Activated CD8-positive, alpha-beta T cell treated with anti-CD3 and anti-CD28 coated beads, Interleukin-2, amount 10 ng/mL, durations not matched to agents 7 days and 5 days (primary cell): Measurements from ENCODE around the gene RNF112. TPM values are rescaled to one million over a fixed set of nuclear protein-coding genes. Genes with fewer than 3 reads are reported as not detected.
"Not testable (repeated sequence)": the region's sequence is repeated elsewhere in the genome, so short reads cannot be mapped to it uniquely, and the experiment has no call there.

Experiments
- ATAC-seq: fragments of 150-1000 bp; cut with Tn5 transposase; one replicate; pipeline ENCODE4 v1.10.0; 2021; ENCODE audit warnings: moderate library complexity
- CTCF ChIA-PET: fragments of 350-600 bp; sonication (Branson Sonifier 250); formaldehyde crosslinking; loops from one replicate; lab custom pipeline; 2021; ENCODE audit warnings: antibody characterized with exemption; lab: Charles Lee
- POLR2A ChIA-PET: fragments of 350-600 bp; sonication (Branson Sonifier 250); formaldehyde crosslinking; loops from one replicate; lab custom pipeline; 2021; ENCODE audit warnings: antibody characterized with exemption; lab: Charles Lee
- DNase-seq: peaks from one replicate; pipeline ENCODE4 v3.0.0-alpha.2; 2020
- H3K27ac Mint-ChIP-seq: one replicate; pipeline ENCODE4 v1.8.0; 2021; ENCODE audit warnings: mild to moderate bottlenecking, mixed read lengths
- H3K27me3 Mint-ChIP-seq: one replicate; pipeline ENCODE4 v1.8.0; 2021; ENCODE audit warnings: low read depth, mixed read lengths
- H3K36me3 Mint-ChIP-seq: one replicate; pipeline ENCODE4 v1.8.0; 2021; ENCODE audit warnings: low read depth, mixed read lengths
- H3K4me1 Mint-ChIP-seq: one replicate; pipeline ENCODE4 v1.8.0; 2021; ENCODE audit warnings: low read depth, mixed read lengths
- H3K4me3 Mint-ChIP-seq: one replicate; pipeline ENCODE4 v1.8.0; 2021; ENCODE audit warnings: mild to moderate bottlenecking, mixed read lengths
- H3K9me3 Mint-ChIP-seq: one replicate; pipeline ENCODE4 v1.8.0; 2022; ENCODE audit warnings: mixed read lengths; ENCODE audit not compliant: insufficient read depth
- total RNA-seq, 2 experiments: library from RNA; stranded (reverse); gene quantifications; one replicate each; pipeline ENCODE4 v1.2.3, GENCODE V29; 2021

The RNF112 gene
- total RNA-seq, 2 experiments from 2014 or later, result 0.34 TPM; not detected in 1

GRCh38 chr17:19446577-19446976 is 35.5 kb downstream of the RNF112 start:
- DNase-seq, H3K27ac Mint-ChIP-seq, H3K4me1 Mint-ChIP-seq, H3K36me3 Mint-ChIP-seq, ATAC-seq, H3K9me3 Mint-ChIP-seq, H3K4me3 Mint-ChIP-seq: not testable (repeated sequence)
- ChIA-PET CTCF (interaction anchor here (0.6 to 3.7 kb wide), 14 partner anchors 9 to 149 kb away, joined by 3 to 86 read pairs (median 5); partner anchors contain the start of genes B9D1 and MAPK7), POLR2A (interaction anchor here (0.7 kb wide), 1 partner anchor 81 kb away, joined by 3 read pairs; no protein-coding TSS in a partner anchor)
- H3K27me3 Mint-ChIP-seq, result peaks cover 22% of the 10 kb centered on the region

GRCh38 chr17:19447085-19447583 is 36.1 kb downstream of the RNF112 start:
- no peak overlapping the region for H3K27ac Mint-ChIP-seq
- no peak overlapping the region for H3K4me3 Mint-ChIP-seq
- peaks cover 6% of the 10 kb centered on the region for H3K9me3 Mint-ChIP-seq
- POLR2A ChIA-PET, result interaction anchor here (0.7 kb wide), 1 partner anchor 81 kb away, joined by 3 read pairs; no protein-coding TSS in a partner anchor
- peak; percentile 44 for ATAC-seq
- peaks cover 3% of the 10 kb centered on the region for H3K4me1 Mint-ChIP-seq
- CTCF ChIA-PET, result interaction anchor here (0.6 to 3.7 kb wide), 15 partner anchors 8 to 150 kb away, joined by 3 to 86 read pairs (median 5); partner anchors contain the start of genes B9D1 and MAPK7
- H3K36me3 Mint-ChIP-seq, result no peaks in the 10 kb centered on the region
- peak; percentile 78 for DNase-seq
- peaks cover 22% of the 10 kb centered on the region for H3K27me3 Mint-ChIP-seq

GRCh38 chr17:19448341-19449268 is 37.6 kb downstream of the RNF112 start:
- Mint-ChIP-seq H3K27me3 (peaks cover 25% of the 10 kb centered on the region), H3K4me3 (no peak overlapping the region), H3K27ac (no peak overlapping the region), H3K4me1 (peaks cover 3% of the 10 kb centered on the region), H3K36me3 (no peaks in the 10 kb centered on the region), H3K9me3 (peaks cover 6% of the 10 kb centered on the region)
- ATAC-seq, result no peak
- ChIA-PET POLR2A (no interaction called here), CTCF (interaction anchor here (1.2 to 3.7 kb wide), 4 partner anchors 14 to 110 kb away, joined by 3 to 86 read pairs (median 7); partner anchors contain the start of gene B9D1)
- no peak for DNase-seq

GRCh38 chr17:19449656-19450055 is 38.6 kb downstream of the RNF112 start:
- POLR2A ChIA-PET, result no interaction called here
- CTCF ChIA-PET, result interaction anchor here (3.7 kb wide), 1 partner anchor 86 kb away, joined by 86 read pairs; the partner anchor contains the start of gene B9D1
- peaks cover 3% of the 10 kb centered on the region for H3K4me1 Mint-ChIP-seq
- DNase-seq, result no peak
- peaks cover 6% of the 10 kb centered on the region for H3K9me3 Mint-ChIP-seq
- H3K27me3 Mint-ChIP-seq, result peaks cover 25% of the 10 kb centered on the region
- H3K4me3 Mint-ChIP-seq, result no peak overlapping the region
- no peak overlapping the region for H3K27ac Mint-ChIP-seq
- H3K36me3 Mint-ChIP-seq, result no peaks in the 10 kb centered on the region
- ATAC-seq, result no peak

- Mint-ChIP-seq H3K4me1 (peaks cover 1% of the 10 kb centered on the region), H3K27me3 (peaks cover 29% of the 10 kb centered on the region), H3K36me3 (no peaks in the 10 kb centered on the region), H3K4me3 (no peak overlapping the region), H3K27ac (no peak overlapping the region), H3K9me3 (no peaks in the 10 kb centered on the region)
- no peak for ATAC-seq
- CTCF ChIA-PET, result no interaction called here
- POLR2A ChIA-PET, result no interaction called here
- no peak for DNase-seq
Observed at GRCh38 chr17:19453296-19453695, 42.3 kb downstream of the RNF112 start.

- ATAC-seq, result no peak
- peaks cover 4% of the 10 kb centered on the region for H3K4me1 Mint-ChIP-seq
- H3K27me3 Mint-ChIP-seq, result peaks cover 26% of the 10 kb centered on the region
- no peaks in the 10 kb centered on the region for H3K9me3 Mint-ChIP-seq
- no peak for DNase-seq
- no peak overlapping the region for H3K4me3 Mint-ChIP-seq
- H3K36me3 Mint-ChIP-seq, result no peaks in the 10 kb centered on the region
- H3K27ac Mint-ChIP-seq, result no peak overlapping the region
- ChIA-PET CTCF (interaction anchor here (0.7 kb wide), 1 partner anchor 91 kb away, joined by 3 read pairs; the partner anchor contains the start of gene B9D1), POLR2A (no interaction called here)
Observed at GRCh38 chr17:19454074-19454473, 43.0 kb downstream of the RNF112 start.

GRCh38 chr17:19456016-19456927 is 45.2 kb downstream of the RNF112 start:
- ChIA-PET POLR2A (no interaction called here), CTCF (interaction anchor here (0.8 to 1.3 kb wide), 3 partner anchors 9 to 94 kb away, joined by 3 to 8 read pairs (median 5); partner anchors contain the start of gene B9D1)
- peaks cover 26% of the 10 kb centered on the region for H3K27me3 Mint-ChIP-seq
- peaks cover 9% of the 10 kb centered on the region for H3K4me1 Mint-ChIP-seq
- no peak overlapping the region for H3K4me3 Mint-ChIP-seq
- H3K27ac Mint-ChIP-seq, result no peak overlapping the region
- no peaks in the 10 kb centered on the region for H3K36me3 Mint-ChIP-seq
- no peak for DNase-seq
- no peaks in the 10 kb centered on the region for H3K9me3 Mint-ChIP-seq
- no peak for ATAC-seq

- Mint-ChIP-seq H3K4me3 (no peak overlapping the region), H3K27ac (no peak overlapping the region), H3K36me3 (no peaks in the 10 kb centered on the region), H3K9me3 (no peaks in the 10 kb centered on the region), H3K4me1 (peaks cover 9% of the 10 kb centered on the region), H3K27me3 (peaks cover 26% of the 10 kb centered on the region)
- ATAC-seq (no peak), DNase-seq (no peak)
- ChIA-PET POLR2A (no interaction called here), CTCF (interaction anchor here (0.8 kb wide), 1 partner anchor 10 kb away, joined by 5 read pairs; no protein-coding TSS in a partner anchor)
Observed at GRCh38 chr17:19457046-19457445, 46.0 kb downstream of the RNF112 start.

GRCh38 chr17:19457830-19458271 is 46.8 kb downstream of the RNF112 start:
- Mint-ChIP-seq H3K27ac (no peak overlapping the region), H3K9me3 (no peaks in the 10 kb centered on the region), H3K4me3 (no peak overlapping the region), H3K27me3 (peaks cover 23% of the 10 kb centered on the region), H3K36me3 (no peaks in the 10 kb centered on the region), H3K4me1 (peaks cover 13% of the 10 kb centered on the region)
- ATAC-seq, result no peak
- CTCF ChIA-PET, result interaction anchor here (1.5 kb wide), 1 partner anchor 95 kb away, joined by 9 read pairs; the partner anchor contains the start of gene B9D1
- no peak for DNase-seq
- POLR2A ChIA-PET, result interaction anchor here (0.7 kb wide), 1 partner anchor 457 kb away, joined by 4 read pairs; no protein-coding TSS in a partner anchor

GRCh38 chr17:19458481-19458880 is 47.4 kb downstream of the RNF112 start:
- ChIA-PET POLR2A (interaction anchor here (0.6 kb wide), 1 partner anchor 34 kb away, joined by 4 read pairs; no protein-coding TSS in a partner anchor), CTCF (interaction anchor here (1.5 kb wide), 1 partner anchor 96 kb away, joined by 9 read pairs; the partner anchor contains the start of gene B9D1)
- Mint-ChIP-seq H3K4me1 (peaks cover 19% of the 10 kb centered on the region), H3K27me3 (peaks cover 22% of the 10 kb centered on the region)
- ATAC-seq, H3K36me3 Mint-ChIP-seq, DNase-seq, H3K9me3 Mint-ChIP-seq, H3K27ac Mint-ChIP-seq, H3K4me3 Mint-ChIP-seq: not testable (repeated sequence)
